Measurements from ENCODE around the gene OCLN. TPM values are rescaled to one million over a fixed set of nuclear protein-coding genes. Genes with fewer than 3 reads are reported as not detected.

OCLN gene
- total and polyA plus RNA-seq, 4 donors = 0.54 to 2.6 (median 2.1) TPM

Other genes starting within 250 kb of the OCLN start
- 1 to 10 TPM; 5.7 to 6.9 TPM for gene CCDC125, start 160.0 kb upstream of the OCLN start, total RNA-seq
- gene CCDC125, start 160.0 kb upstream of the OCLN start, polyA plus RNA-seq = 1 to 10 TPM; 3.9 to 6.5 TPM
- gene AK6, start 123.3 kb upstream of the OCLN start, total RNA-seq = 10 to 100 TPM; 28.0 to 30.4 TPM
- 10 to 100 TPM; 43.1 to 49.3 TPM for gene AK6, start 123.3 kb upstream of the OCLN start, polyA plus RNA-seq
- 10 to 100 TPM; 28.6 to 33.6 TPM for gene TAF9, start 123.3 kb upstream of the OCLN start, total RNA-seq
- gene TAF9, start 123.3 kb upstream of the OCLN start, polyA plus RNA-seq = 10 to 100 TPM; 32.3 to 65.2 TPM
- 10 to 100 TPM; 16.7 to 18.0 TPM for gene RAD17, start 123.0 kb upstream of the OCLN start, total RNA-seq
- 10 to 100 TPM; 13.9 to 16.4 TPM for gene RAD17, start 123.0 kb upstream of the OCLN start, polyA plus RNA-seq
- 1 to 10 TPM in 1 of 2 donors, under 1 TPM in 1; 0.97 to 1.1 TPM for gene MARVELD2, start 77.7 kb upstream of the OCLN start, total RNA-seq
- gene MARVELD2, start 77.7 kb upstream of the OCLN start, polyA plus RNA-seq = 1 to 10 TPM in 1 of 2 donors, not detected in 1; 1.4 TPM
- gene GTF2H2C, start 67.4 kb downstream of the OCLN start, total RNA-seq = 10 to 100 TPM; 24.1 to 27.0 TPM
- gene GTF2H2C, start 67.4 kb downstream of the OCLN start, polyA plus RNA-seq = 10 to 100 TPM in 1 of 2 donors, 1 to 10 TPM in 1; 9.4 to 15.4 TPM